Hepatocyte (in vitro differentiated cells): ENCODE data around the gene CYP4F12. TPM values are rescaled to one million over a fixed set of nuclear protein-coding genes. Genes with fewer than 3 reads are reported as not detected.

Experiments
- DNase-seq: peaks from one replicate; pipeline ENCODE4 v3.0.0-alpha.2; 2016; ENCODE audit warnings: low spot score
- H2AFZ ChIP-seq: fragments of 200-600 bp; sonication (generic); 2 replicates; pipeline ENCODE4 v1.6.0; 2016; ENCODE audit warnings: antibody characterized with exemption, mild to moderate bottlenecking
- H3K27ac ChIP-seq: fragments of 200-600 bp; sonication (generic); 2 replicates; pipeline ENCODE4 v1.5.1; 2016; ENCODE audit warnings: mild to moderate bottlenecking
- H3K27me3 ChIP-seq: fragments of 200-600 bp; sonication (generic); 2 replicates; pipeline ENCODE4 v1.6.1; 2016
- H3K36me3 ChIP-seq: fragments of 200-600 bp; sonication (generic); replicated peaks from 2 replicates; pipeline ENCODE4 v1.5.1; 2016; ENCODE audit warnings: low read depth; ENCODE audit not compliant: insufficient read depth
- H3K4me1 ChIP-seq: fragments of 200-600 bp; sonication (generic); 2 replicates; pipeline ENCODE4 v1.5.1; 2016; ENCODE audit warnings: mild to moderate bottlenecking, moderate library complexity; ENCODE audit not compliant: insufficient read depth
- H3K4me2 ChIP-seq: fragments of 200-600 bp; sonication (generic); 2 replicates; pipeline ENCODE4 v1.6.0; 2016
- H3K4me3 ChIP-seq: fragments of 200-600 bp; sonication (generic); 2 replicates; pipeline ENCODE4 v1.5.1; 2016; ENCODE audit warnings: mild to moderate bottlenecking
- H3K79me2 ChIP-seq: fragments of 200-600 bp; sonication (generic); 2 replicates; pipeline ENCODE4 v1.6.0; 2017; ENCODE audit warnings: mild to moderate bottlenecking
- H3K9me2 ChIP-seq: fragments of 200-600 bp; sonication (generic); replicated peaks from 2 replicates; pipeline ENCODE4 v1.6.0; 2017; ENCODE audit warnings: mild to moderate bottlenecking; ENCODE audit not compliant: insufficient read depth
- H3K9me3 ChIP-seq: fragments of 200-600 bp; sonication (generic); 2 replicates; pipeline ENCODE4 v1.5.1; 2016; ENCODE audit warnings: low read depth, mild to moderate bottlenecking
- H4K20me1 ChIP-seq: fragments of 200-600 bp; sonication (generic); 2 replicates; pipeline ENCODE4 v1.6.0; 2016; ENCODE audit warnings: mild to moderate bottlenecking; ENCODE audit not compliant: insufficient read depth, poor library complexity, severe bottlenecking
- EZH2 ChIP-seq: fragments of 200-600 bp; sonication (generic); IDR thresholded peaks from 2 replicates; pipeline ENCODE4 v1.6.1; 2016; ENCODE audit warnings: antibody characterized with exemption, mild to moderate bottlenecking, borderline replicate concordance
- EZH2phosphoT487 ChIP-seq: fragments of 200-600 bp; sonication (generic); IDR thresholded peaks from one replicate; pipeline ENCODE4 v1.6.1; 2018; ENCODE audit warnings: antibody characterized with exemption, mild to moderate bottlenecking, low read depth, moderate library complexity; ENCODE audit not compliant: unreplicated experiment, severe bottlenecking
- whole genome bisulfite sequencing: methylation state at CpG from one replicate; pipeline ENCODE4 v1.1.6; 2016; ENCODE audit warnings: low lambda C conversion rate; ENCODE audit errors: missing lambda C conversion rate; 5-methylcytosine and 5-hydroxymethylcytosine counted together
- polyA plus RNA-seq: library from polyadenylated mRNA; unstranded; fragments of >200 nt; fragmentation: Nextera tagmentation; extraction: Ambion mirVana; gene quantifications from 2 replicates; pipeline ENCODE4 v1.2.1, GENCODE V29; 2016
- total RNA-seq: library from RNA; depleted of rRNA; stranded (reverse); fragments of >200 nt; gene quantifications from 2 replicates; pipeline ENCODE4 v1.2.3, GENCODE V29; 2014
- TF ChIP-seq, protein P1 (sequence below): fragments of 200-600 bp; sonication (generic); IDR thresholded peaks from 2 replicates; pipeline ENCODE4 v1.5.1; 2016; ENCODE audit warnings: antibody characterized with exemption, mild to moderate bottlenecking; ENCODE audit not compliant: poor library complexity

Gene CYP4F12
- total and polyA plus RNA-seq, 2 experiments from 2014 or later, result 3.1 to 3.8 TPM

- Histone ChIP-seq H3K79me2 (no peaks in the 10 kb centered on the region), H4K20me1 (no peaks in the 10 kb centered on the region), H3K9me2 (no peaks in the 10 kb centered on the region), H3K4me2 (no peak overlapping the region), H3K27ac (no peak overlapping the region), H3K27me3 (no peaks in the 10 kb centered on the region), H3K4me3 (no peak overlapping the region), H3K9me3 (no peaks in the 10 kb centered on the region), H3K36me3 (no peaks in the 10 kb centered on the region), H3K4me1 (no peaks in the 10 kb centered on the region), H2AFZ (no peak overlapping the region)
- no peak for TF ChIP-seq EZH2phosphoT487
- no peak for TF ChIP-seq EZH2
- TF ChIP-seq, protein P1, sequence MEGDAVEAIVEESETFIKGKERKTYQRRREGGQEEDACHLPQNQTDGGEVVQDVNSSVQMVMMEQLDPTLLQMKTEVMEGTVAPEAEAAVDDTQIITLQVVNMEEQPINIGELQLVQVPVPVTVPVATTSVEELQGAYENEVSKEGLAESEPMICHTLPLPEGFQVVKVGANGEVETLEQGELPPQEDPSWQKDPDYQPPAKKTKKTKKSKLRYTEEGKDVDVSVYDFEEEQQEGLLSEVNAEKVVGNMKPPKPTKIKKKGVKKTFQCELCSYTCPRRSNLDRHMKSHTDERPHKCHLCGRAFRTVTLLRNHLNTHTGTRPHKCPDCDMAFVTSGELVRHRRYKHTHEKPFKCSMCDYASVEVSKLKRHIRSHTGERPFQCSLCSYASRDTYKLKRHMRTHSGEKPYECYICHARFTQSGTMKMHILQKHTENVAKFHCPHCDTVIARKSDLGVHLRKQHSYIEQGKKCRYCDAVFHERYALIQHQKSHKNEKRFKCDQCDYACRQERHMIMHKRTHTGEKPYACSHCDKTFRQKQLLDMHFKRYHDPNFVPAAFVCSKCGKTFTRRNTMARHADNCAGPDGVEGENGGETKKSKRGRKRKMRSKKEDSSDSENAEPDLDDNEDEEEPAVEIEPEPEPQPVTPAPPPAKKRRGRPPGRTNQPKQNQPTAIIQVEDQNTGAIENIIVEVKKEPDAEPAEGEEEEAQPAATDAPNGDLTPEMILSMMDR, result no peak
- 47% methylated on average over 1 of the region's 1 CpG for WGBS
- DNase-seq, result no peak
These were observed 6.7 kb upstream of the CYP4F12 start for GRCh38 chr19:15666186-15666585.

DNA sequence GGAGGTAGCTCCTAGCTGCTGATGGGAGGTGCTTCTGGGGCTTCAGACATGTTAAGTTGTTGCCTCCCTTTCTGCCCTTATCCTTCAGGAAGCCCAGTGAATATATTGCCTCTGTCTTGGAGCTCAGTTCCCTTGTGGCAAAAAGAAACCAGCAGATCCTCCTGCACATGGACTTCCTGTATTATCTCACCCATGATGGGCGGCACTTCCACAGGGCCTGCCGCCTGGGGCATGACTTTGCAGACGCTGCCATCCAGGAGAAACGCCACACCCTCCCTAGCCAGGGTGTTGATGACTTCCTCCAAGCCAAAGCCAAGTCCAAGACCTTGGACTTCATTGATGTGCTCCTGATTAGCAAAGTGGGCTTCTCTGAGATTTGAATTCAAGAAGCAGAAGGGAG is 6.0 kb upstream of the CYP4F12 start:
- TF ChIP-seq, protein P1, result no peak
- TF ChIP-seq EZH2phosphoT487 (no peak), EZH2 (no peak)
- Histone ChIP-seq H3K9me2 (no peaks in the 10 kb centered on the region), H3K27me3 (no peaks in the 10 kb centered on the region), H3K27ac (no peak overlapping the region), H3K79me2 (no peaks in the 10 kb centered on the region), H3K4me1 (no peaks in the 10 kb centered on the region), H3K36me3 (no peaks in the 10 kb centered on the region), H4K20me1 (no peaks in the 10 kb centered on the region), H3K4me2 (no peak overlapping the region), H3K4me3 (no peak overlapping the region), H2AFZ (no peak overlapping the region), H3K9me3 (no peaks in the 10 kb centered on the region)
- no peak for DNase-seq
- 70% methylated on average over 4 of the region's 4 CpGs for WGBS

DNA sequence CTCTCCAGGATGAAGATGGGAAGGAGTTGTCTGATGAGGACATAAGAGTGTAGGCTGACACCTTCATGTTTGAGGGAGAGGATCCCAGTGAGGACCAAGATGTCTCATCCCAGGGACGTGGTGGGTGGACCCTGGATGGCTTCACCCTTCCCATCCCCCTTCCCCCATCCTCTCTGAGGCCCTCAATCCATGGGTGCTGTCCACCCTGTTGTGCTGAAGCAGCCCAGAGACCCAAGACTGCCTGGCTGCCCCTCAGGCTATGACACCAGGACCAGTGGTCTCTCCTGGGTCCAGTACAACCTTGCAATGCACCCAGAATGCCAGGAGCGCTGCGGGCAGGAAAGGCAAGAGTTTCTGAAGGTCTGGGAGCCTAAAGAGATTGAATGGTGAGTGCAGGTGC is 3.4 kb upstream of the CYP4F12 start:
- H3K79me2 ChIP-seq, result no peaks in the 10 kb centered on the region
- no peak overlapping the region for H3K4me3 ChIP-seq
- H3K27me3 ChIP-seq, result no peaks in the 10 kb centered on the region
- H3K36me3 ChIP-seq, result no peaks in the 10 kb centered on the region
- TF ChIP-seq, protein P1, result no peak
- TF ChIP-seq EZH2 (no peak), EZH2phosphoT487 (no peak)
- no peak overlapping the region for H3K27ac ChIP-seq
- no peak overlapping the region for H3K4me2 ChIP-seq
- DNase-seq, result no peak
- no peaks in the 10 kb centered on the region for H3K9me2 ChIP-seq
- WGBS, result 53% methylated on average over 3 of the region's 3 CpGs
- no peaks in the 10 kb centered on the region for H3K9me3 ChIP-seq
- H2AFZ ChIP-seq, result no peak overlapping the region
- H3K4me1 ChIP-seq, result no peaks in the 10 kb centered on the region
- H4K20me1 ChIP-seq, result no peaks in the 10 kb centered on the region

DNA sequence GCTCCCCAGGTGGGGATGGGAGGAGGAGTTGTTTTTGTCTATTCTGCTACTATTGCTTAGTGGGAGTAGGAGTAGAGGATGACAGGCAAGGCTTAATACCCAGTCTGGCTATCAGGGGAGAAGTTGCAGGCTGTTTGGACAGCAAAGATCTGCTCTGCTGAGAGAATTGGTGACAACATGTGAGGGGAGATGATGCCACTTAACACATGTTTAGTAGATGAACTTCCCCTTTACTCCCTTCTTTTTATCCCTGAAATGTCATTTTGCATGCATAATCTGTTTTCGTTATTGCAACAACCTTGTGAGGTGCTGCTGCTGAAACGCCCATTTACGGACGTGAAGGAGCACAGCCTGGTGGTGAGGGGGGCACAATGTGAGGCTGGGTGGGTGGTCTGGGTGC is 3.0 kb upstream of the CYP4F12 start:
- Histone ChIP-seq H3K4me1 (no peaks in the 10 kb centered on the region), H3K4me3 (no peak overlapping the region), H3K9me3 (no peaks in the 10 kb centered on the region), H3K27me3 (no peaks in the 10 kb centered on the region), H3K27ac (no peak overlapping the region), H3K36me3 (no peaks in the 10 kb centered on the region), H3K4me2 (no peak overlapping the region), H3K79me2 (no peaks in the 10 kb centered on the region), H3K9me2 (no peaks in the 10 kb centered on the region), H2AFZ (no peak overlapping the region), H4K20me1 (no peaks in the 10 kb centered on the region)
- TF ChIP-seq, protein P1, result no peak
- no peak for TF ChIP-seq EZH2phosphoT487
- TF ChIP-seq EZH2, result no peak
- 47% methylated on average over 4 of the region's 4 CpGs for WGBS
- no peak for DNase-seq
